Measurements from ENCODE around the gene PRICKLE3. TPM values are rescaled to one million over a fixed set of nuclear protein-coding genes. Genes with fewer than 3 reads are reported as not detected.

Gene PRICKLE3
- total RNA-seq, 1 donor from 2014 or later, result 14.2 TPM

- TF ChIP-seq EZH2 (IDR thresholded peaks at IDR 0.05; ENCODE audit: insufficient read depth, low read length) (no peak), CTCF (IDR thresholded peaks at IDR 0.05; ENCODE audit: insufficient read depth, low read depth, low read length) (no peak)
- H3K36me3 ChIP-seq (ENCODE audit: insufficient read depth, low read length), result no peaks in the 10 kb centered on the region
- Mint-ChIP-seq H3K4me1 (ENCODE audit: low read depth, unreplicated experiment) (peaks cover 1% of the 10 kb centered on the region), H3K27me3 (ENCODE audit: low read depth, unreplicated experiment) (peaks cover 4% of the 10 kb centered on the region), H3K9me3 (ENCODE audit: unreplicated experiment) (no peaks in the 10 kb centered on the region), H3K27ac (ENCODE audit: unreplicated experiment) (no peak overlapping the region), H3K36me3 (ENCODE audit: low read depth, unreplicated experiment) (no peaks in the 10 kb centered on the region), H3K4me3 (ENCODE audit: unreplicated experiment) (no peak overlapping the region)
- no peaks in the 10 kb centered on the region for H3K9me3 ChIP-seq (ENCODE audit: insufficient read depth, low read depth, low read length)
- no peaks in the 10 kb centered on the region for H3K4me1 ChIP-seq (ENCODE audit: insufficient read depth, low read length)
- no peaks in the 10 kb centered on the region for H4K20me1 ChIP-seq (ENCODE audit: insufficient read depth, low read length)
- H3K27ac ChIP-seq (ENCODE audit: low read depth, low read length), result no peak overlapping the region
- no peak overlapping the region for H3K4me2 ChIP-seq (ENCODE audit: low read length)
- H3K27me3 ChIP-seq (ENCODE audit: insufficient read depth, low read length), result no peaks in the 10 kb centered on the region
- H3K4me3 ChIP-seq (ENCODE audit: insufficient read depth, low read depth, low read length), result no peak overlapping the region
- H2AFZ ChIP-seq (ENCODE audit: low read depth, low read length), result no peak overlapping the region
- H3K79me2 ChIP-seq (ENCODE audit: insufficient read depth, low read length), result no peaks in the 10 kb centered on the region
- FAIRE-seq (no peak), DNase-seq (ENCODE audit: low read depth) (no peak)
- H3K9ac ChIP-seq (ENCODE audit: low read length), result no peak overlapping the region
These were observed 7.4 kb upstream of the PRICKLE3 start for GRCh38 chrX:49193542-49193964.

GRCh38 chrX:49192722-49193328, 6.7 kb upstream of the PRICKLE3 start:
- H3K27ac ChIP-seq (ENCODE audit: low read depth, low read length), result no peak overlapping the region
- H3K79me2 ChIP-seq (ENCODE audit: insufficient read depth, low read length), result no peaks in the 10 kb centered on the region
- no peaks in the 10 kb centered on the region for H3K4me1 ChIP-seq (ENCODE audit: insufficient read depth, low read length)
- H3K9me3 ChIP-seq (ENCODE audit: insufficient read depth, low read depth, low read length), result no peaks in the 10 kb centered on the region
- Mint-ChIP-seq H3K27me3 (ENCODE audit: low read depth, unreplicated experiment) (no peaks in the 10 kb centered on the region), H3K4me3 (ENCODE audit: unreplicated experiment) (peak overlapping the region; percentile 70), H3K9me3 (ENCODE audit: unreplicated experiment) (no peaks in the 10 kb centered on the region), H3K27ac (ENCODE audit: unreplicated experiment) (no peak overlapping the region), H3K36me3 (ENCODE audit: low read depth, unreplicated experiment) (no peaks in the 10 kb centered on the region), H3K4me1 (ENCODE audit: low read depth, unreplicated experiment) (peaks cover 1% of the 10 kb centered on the region)
- H3K4me2 ChIP-seq (ENCODE audit: low read length), result no peak overlapping the region
- H3K27me3 ChIP-seq (ENCODE audit: insufficient read depth, low read length), result no peaks in the 10 kb centered on the region
- no peak overlapping the region for H3K9ac ChIP-seq (ENCODE audit: low read length)
- H3K4me3 ChIP-seq (ENCODE audit: insufficient read depth, low read depth, low read length), result no peak overlapping the region
- FAIRE-seq (peak; percentile 98), DNase-seq (ENCODE audit: low read depth) (no peak)
- H3K36me3 ChIP-seq (ENCODE audit: insufficient read depth, low read length), result no peaks in the 10 kb centered on the region
- TF ChIP-seq EZH2 (IDR thresholded peaks at IDR 0.05; ENCODE audit: insufficient read depth, low read length) (no peak), CTCF (IDR thresholded peaks at IDR 0.05; ENCODE audit: insufficient read depth, low read depth, low read length) (peak; percentile 62)
- no peaks in the 10 kb centered on the region for H4K20me1 ChIP-seq (ENCODE audit: insufficient read depth, low read length)
- H2AFZ ChIP-seq (ENCODE audit: low read depth, low read length), result no peak overlapping the region

- peak overlapping the region; percentile 68 for H3K27ac ChIP-seq (ENCODE audit: low read depth, low read length)
- H3K36me3 Mint-ChIP-seq (ENCODE audit: low read depth, unreplicated experiment), result no peaks in the 10 kb centered on the region
- no peak for FAIRE-seq
- TF ChIP-seq CTCF (IDR thresholded peaks at IDR 0.05; ENCODE audit: insufficient read depth, low read depth, low read length) (no peak), EZH2 (IDR thresholded peaks at IDR 0.05; ENCODE audit: insufficient read depth, low read length) (no peak)
- no peaks in the 10 kb centered on the region for H3K27me3 ChIP-seq (ENCODE audit: insufficient read depth, low read length)
- no peak for DNase-seq (ENCODE audit: low read depth)
- H4K20me1 ChIP-seq (ENCODE audit: insufficient read depth, low read length), result no peaks in the 10 kb centered on the region
- H3K9ac ChIP-seq (ENCODE audit: low read length), result peak overlapping the region; percentile 86
- H2AFZ ChIP-seq (ENCODE audit: low read depth, low read length), result peak overlapping the region; percentile 56
- peak overlapping the region; percentile 86 for H3K4me2 ChIP-seq (ENCODE audit: low read length)
- H3K27ac Mint-ChIP-seq (ENCODE audit: unreplicated experiment), result no peak overlapping the region
- H3K4me3 ChIP-seq (ENCODE audit: insufficient read depth, low read depth, low read length), result peak overlapping the region; percentile 74
- no peaks in the 10 kb centered on the region for H3K36me3 ChIP-seq (ENCODE audit: insufficient read depth, low read length)
- no peaks in the 10 kb centered on the region for H3K9me3 ChIP-seq (ENCODE audit: insufficient read depth, low read depth, low read length)
- H3K27me3 Mint-ChIP-seq (ENCODE audit: low read depth, unreplicated experiment), result no peaks in the 10 kb centered on the region
- peak overlapping the region; percentile 87 for H3K4me3 Mint-ChIP-seq (ENCODE audit: unreplicated experiment)
- H3K4me1 Mint-ChIP-seq (ENCODE audit: low read depth, unreplicated experiment), result peaks cover 1% of the 10 kb centered on the region
- no peaks in the 10 kb centered on the region for H3K4me1 ChIP-seq (ENCODE audit: insufficient read depth, low read length)
- H3K79me2 ChIP-seq (ENCODE audit: insufficient read depth, low read length), result no peaks in the 10 kb centered on the region
- no peaks in the 10 kb centered on the region for H3K9me3 Mint-ChIP-seq (ENCODE audit: unreplicated experiment)
These were observed 5.4 kb upstream of the PRICKLE3 start for GRCh38 chrX:49191574-49192011.
